ENCODE results near the gene TGFBI.

Gene TGFBI

GRCh38 chr5:136073714-136074529, 45.1 kb downstream of the TGFBI start:
- DNase-seq (ENCODE audit: low spot score) = no peak
- H3K18ac ChIP-seq (ENCODE audit: low read length) = no peak overlapping the region
- no peak overlapping the region for H3K14ac ChIP-seq (ENCODE audit: low read length)
- H2BK5ac ChIP-seq (ENCODE audit: low read length) = no peak overlapping the region
- H3K36me3 ChIP-seq (replicated peaks in 1 of 2; ENCODE audit: control insufficient read depth in 2 of 2, insufficient read depth in 2 of 2, low read length in 2 of 2) = no peaks in the 10 kb centered on the region
- no peak overlapping the region for H3K4ac ChIP-seq (ENCODE audit: low read length)
- peaks cover 0 to 2% of the 10 kb centered on the region in 2 donors for H3K9me3 ChIP-seq (replicated peaks in 1 of 2; ENCODE audit: control insufficient read depth in 2 of 2, insufficient read depth in 1 of 2, low read depth in 1 of 2, low read length in 2 of 2)
- peaks cover 2% of the 10 kb centered on the region for H3K79me1 ChIP-seq (ENCODE audit: low read depth, low read length)
- no peak overlapping the region for H4K91ac ChIP-seq (ENCODE audit: low read depth, low read length, poor library complexity)
- no peak overlapping the region for H2AK5ac ChIP-seq (ENCODE audit: low read depth, low read length)
- no peak overlapping the region for H3K4me3 ChIP-seq (ENCODE audit: low read length in 2 of 2)
- no peak overlapping the region for H2BK15ac ChIP-seq (ENCODE audit: low read length)
- peaks cover 0 to 38% (median 0%) of the 10 kb centered on the region in 3 experiments for H3K27me3 ChIP-seq (ENCODE audit: control insufficient read depth in 3 of 3, insufficient read depth in 3 of 3, low read depth in 1 of 3, low read length in 3 of 3)
- peak overlapping the region; percentile 75 for H2BK120ac ChIP-seq (ENCODE audit: low read depth, low read length)
- H2AFZ ChIP-seq (ENCODE audit: low read length) = no peak overlapping the region
- no peak overlapping the region for H2BK12ac ChIP-seq (ENCODE audit: low read length)
- H3K9ac ChIP-seq (ENCODE audit: low read depth, low read length, poor library complexity) = no peak overlapping the region
- no peak overlapping the region for H3K4me2 ChIP-seq (ENCODE audit: insufficient read depth, low read length, poor library complexity, severe bottlenecking)
- no peak overlapping the region for H3K27ac ChIP-seq (replicated peaks; ENCODE audit: low read length)
- no CpG with 5 or more reads among the region's 5 CpGs for WGBS, 2 donors (ENCODE audit: extremely low coverage in 2 of 2, insufficient read length in 2 of 2, insufficient replicate concordance in 1 of 2)
- H3K23ac ChIP-seq (ENCODE audit: low read depth, low read length, poor library complexity) = no peak overlapping the region
- H3K4me1 ChIP-seq (ENCODE audit: control insufficient read depth in 2 of 2, insufficient read depth in 1 of 2, low read depth in 1 of 2, low read length in 2 of 2) = peaks cover 0 to 2% of the 10 kb centered on the region in 2 donors
- no peak overlapping the region for H4K8ac ChIP-seq (ENCODE audit: low read depth, low read length)

GRCh38 chr5:136075466-136075891, 46.7 kb downstream of the TGFBI start:
- no peak overlapping the region for H2AFZ ChIP-seq (ENCODE audit: low read length)
- H2BK120ac ChIP-seq (ENCODE audit: low read depth, low read length) = no peak overlapping the region
- no peaks in the 10 kb centered on the region for H3K9me3 ChIP-seq (replicated peaks in 1 of 2; ENCODE audit: control insufficient read depth in 2 of 2, insufficient read depth in 1 of 2, low read depth in 1 of 2, low read length in 2 of 2)
- no peak overlapping the region for H3K18ac ChIP-seq (ENCODE audit: low read length)
- H2BK15ac ChIP-seq (ENCODE audit: low read length) = no peak overlapping the region
- peaks cover 0 to 51% (median 0%) of the 10 kb centered on the region in 3 experiments for H3K27me3 ChIP-seq (ENCODE audit: control insufficient read depth in 3 of 3, insufficient read depth in 3 of 3, low read depth in 1 of 3, low read length in 3 of 3)
- no CpG with 5 or more reads among the region's 1 CpG for WGBS, 2 donors (ENCODE audit: extremely low coverage in 2 of 2, insufficient read length in 2 of 2, insufficient replicate concordance in 1 of 2)
- no peak overlapping the region for H2BK12ac ChIP-seq (ENCODE audit: low read length)
- no peak overlapping the region for H3K9ac ChIP-seq (ENCODE audit: low read depth, low read length, poor library complexity)
- H3K23ac ChIP-seq (ENCODE audit: low read depth, low read length, poor library complexity) = no peak overlapping the region
- DNase-seq (ENCODE audit: low spot score) = no peak
- no peak overlapping the region for H2BK5ac ChIP-seq (ENCODE audit: low read length)
- no peak overlapping the region for H3K4ac ChIP-seq (ENCODE audit: low read length)
- no peak overlapping the region for H3K14ac ChIP-seq (ENCODE audit: low read length)
- no peak overlapping the region for H3K4me3 ChIP-seq (ENCODE audit: low read length in 2 of 2)
- H4K91ac ChIP-seq (ENCODE audit: low read depth, low read length, poor library complexity) = no peak overlapping the region
- peaks cover 0 to 2% of the 10 kb centered on the region in 2 donors for H3K4me1 ChIP-seq (ENCODE audit: control insufficient read depth in 2 of 2, insufficient read depth in 1 of 2, low read depth in 1 of 2, low read length in 2 of 2)
- H3K4me2 ChIP-seq (ENCODE audit: insufficient read depth, low read length, poor library complexity, severe bottlenecking) = no peak overlapping the region
- H2AK5ac ChIP-seq (ENCODE audit: low read depth, low read length) = no peak overlapping the region
- no peak overlapping the region for H4K8ac ChIP-seq (ENCODE audit: low read depth, low read length)
- H3K27ac ChIP-seq (replicated peaks; ENCODE audit: low read length) = no peak overlapping the region
- H3K79me1 ChIP-seq (ENCODE audit: low read depth, low read length) = peaks cover 2% of the 10 kb centered on the region
- H3K36me3 ChIP-seq (replicated peaks in 1 of 2; ENCODE audit: control insufficient read depth in 2 of 2, insufficient read depth in 2 of 2, low read length in 2 of 2) = no peaks in the 10 kb centered on the region

- H4K8ac ChIP-seq (ENCODE audit: low read depth, low read length) = no peak overlapping the region
- no peak overlapping the region for H3K9ac ChIP-seq (ENCODE audit: low read depth, low read length, poor library complexity)
- no peak overlapping the region for H2BK120ac ChIP-seq (ENCODE audit: low read depth, low read length)
- H3K27ac ChIP-seq (replicated peaks; ENCODE audit: low read length) = no peak overlapping the region
- no peak overlapping the region for H3K14ac ChIP-seq (ENCODE audit: low read length)
- H3K18ac ChIP-seq (ENCODE audit: low read length) = no peak overlapping the region
- H3K4me3 ChIP-seq (ENCODE audit: low read length in 2 of 2) = no peak overlapping the region
- H3K4me1 ChIP-seq (ENCODE audit: control insufficient read depth in 2 of 2, insufficient read depth in 1 of 2, low read depth in 1 of 2, low read length in 2 of 2) = peaks cover 0 to 2% of the 10 kb centered on the region in 2 donors
- H4K91ac ChIP-seq (ENCODE audit: low read depth, low read length, poor library complexity) = no peak overlapping the region
- peaks cover 2% of the 10 kb centered on the region for H3K79me1 ChIP-seq (ENCODE audit: low read depth, low read length)
- no peak overlapping the region for H3K4me2 ChIP-seq (ENCODE audit: insufficient read depth, low read length, poor library complexity, severe bottlenecking)
- no peaks in the 10 kb centered on the region for H3K36me3 ChIP-seq (replicated peaks in 1 of 2; ENCODE audit: control insufficient read depth in 2 of 2, insufficient read depth in 2 of 2, low read length in 2 of 2)
- no peak overlapping the region for H3K4ac ChIP-seq (ENCODE audit: low read length)
- no peak for DNase-seq (ENCODE audit: low spot score)
- H3K9me3 ChIP-seq (replicated peaks in 1 of 2; ENCODE audit: control insufficient read depth in 2 of 2, insufficient read depth in 1 of 2, low read depth in 1 of 2, low read length in 2 of 2) = no peaks in the 10 kb centered on the region
- no peak overlapping the region for H2BK12ac ChIP-seq (ENCODE audit: low read length)
- no peak overlapping the region for H3K23ac ChIP-seq (ENCODE audit: low read depth, low read length, poor library complexity)
- no peak overlapping the region for H2BK5ac ChIP-seq (ENCODE audit: low read length)
- H2BK15ac ChIP-seq (ENCODE audit: low read length) = no peak overlapping the region
- H3K27me3 ChIP-seq (ENCODE audit: control insufficient read depth in 3 of 3, insufficient read depth in 3 of 3, low read depth in 1 of 3, low read length in 3 of 3) = peaks cover 0 to 51% (median 0%) of the 10 kb centered on the region in 3 experiments
- no peak overlapping the region for H2AK5ac ChIP-seq (ENCODE audit: low read depth, low read length)
- WGBS, 2 donors (ENCODE audit: extremely low coverage in 2 of 2, insufficient read length in 2 of 2, insufficient replicate concordance in 1 of 2) = no CpG with 5 or more reads among the region's 6 CpGs
- H2AFZ ChIP-seq (ENCODE audit: low read length) = no peak overlapping the region
These were observed 47.3 kb downstream of the TGFBI start for GRCh38 chr5:136076067-136076466.

GRCh38 chr5:136076881-136077445, 48.2 kb downstream of the TGFBI start:
- no CpG with 5 or more reads among the region's 4 CpGs for WGBS, 2 donors (ENCODE audit: extremely low coverage in 2 of 2, insufficient read length in 2 of 2, insufficient replicate concordance in 1 of 2)
- Histone ChIP-seq H3K18ac (ENCODE audit: low read length) (no peak overlapping the region), H3K14ac (ENCODE audit: low read length) (no peak overlapping the region), H4K8ac (ENCODE audit: low read depth, low read length) (no peak overlapping the region), H2BK120ac (ENCODE audit: low read depth, low read length) (no peak overlapping the region), H3K9ac (ENCODE audit: low read depth, low read length, poor library complexity) (no peak overlapping the region), H3K4ac (ENCODE audit: low read length) (no peak overlapping the region), H3K23ac (ENCODE audit: low read depth, low read length, poor library complexity) (no peak overlapping the region), H3K27me3 (ENCODE audit: control insufficient read depth in 3 of 3, insufficient read depth in 3 of 3, low read depth in 1 of 3, low read length in 3 of 3) (peaks cover 0 to 48% (median 0%) of the 10 kb centered on the region in 3 experiments), H3K36me3 (replicated peaks in 1 of 2; ENCODE audit: control insufficient read depth in 2 of 2, insufficient read depth in 2 of 2, low read length in 2 of 2) (no peaks in the 10 kb centered on the region), H3K4me2 (ENCODE audit: insufficient read depth, low read length, poor library complexity, severe bottlenecking) (no peak overlapping the region), H3K4me1 (ENCODE audit: control insufficient read depth in 2 of 2, insufficient read depth in 1 of 2, low read depth in 1 of 2, low read length in 2 of 2) (peaks cover 0 to under 1% of the 10 kb centered on the region in 2 donors), H2AK5ac (ENCODE audit: low read depth, low read length) (no peak overlapping the region), H3K4me3 (ENCODE audit: low read length in 2 of 2) (no peak overlapping the region), H2BK5ac (ENCODE audit: low read length) (no peak overlapping the region), H2BK15ac (ENCODE audit: low read length) (no peak overlapping the region), H2BK12ac (ENCODE audit: low read length) (no peak overlapping the region), H2AFZ (ENCODE audit: low read length) (no peak overlapping the region), H4K91ac (ENCODE audit: low read depth, low read length, poor library complexity) (no peak overlapping the region), H3K9me3 (replicated peaks in 1 of 2; ENCODE audit: control insufficient read depth in 2 of 2, insufficient read depth in 1 of 2, low read depth in 1 of 2, low read length in 2 of 2) (no peaks in the 10 kb centered on the region), H3K27ac (replicated peaks; ENCODE audit: low read length) (no peak overlapping the region), H3K79me1 (ENCODE audit: low read depth, low read length) (peaks cover 2% of the 10 kb centered on the region)
- DNase-seq (ENCODE audit: low spot score) = no peak
